HUDEP-2 (cell line): Measurements from ENCODE around the gene SLC39A10.
"Not testable (repeated sequence)": the region's sequence is repeated elsewhere in the genome, so short reads cannot be mapped to it uniquely, and the experiment has no call there.

ENCODE experiments used
- DNase-seq, 76 experiments: peaks; one replicate each; lab custom pipeline; 2025; ENCODE audit not compliant: unreplicated experiment in 76 of 76; lab: John Stamatoyannopoulos, UW

SLC39A10 gene

GRCh38 chr2:195645413-195645812 is 11.6 kb upstream of the SLC39A10 start:
- no peak for DNase-seq

- no peak for DNase-seq
Observed at GRCh38 chr2:195646424-195646823, 10.6 kb upstream of the SLC39A10 start.

- DNase-seq = no peak
Observed at GRCh38 chr2:195647302-195647701, 9.7 kb upstream of the SLC39A10 start.

DNA sequence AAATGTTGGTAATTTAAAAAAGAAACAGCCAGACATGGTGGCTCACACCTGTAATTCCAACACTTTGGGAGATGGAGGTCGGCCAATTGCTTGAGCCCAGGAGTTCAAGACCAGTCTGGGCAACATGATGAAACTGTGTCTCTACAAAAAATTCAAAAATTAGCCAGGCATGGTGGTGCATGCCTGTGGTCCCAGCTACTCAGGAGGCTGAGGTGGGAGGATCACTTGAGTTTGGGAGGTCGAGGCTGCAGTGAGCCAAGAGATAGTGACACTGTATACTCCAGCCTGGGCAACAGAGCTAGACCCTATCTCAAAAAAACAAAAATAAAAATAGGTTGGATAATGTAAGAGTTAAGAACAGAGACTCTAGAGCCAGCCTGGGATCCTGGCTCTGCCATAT is 8.7 kb upstream of the SLC39A10 start:
- DNase-seq = not testable (repeated sequence)

DNA sequence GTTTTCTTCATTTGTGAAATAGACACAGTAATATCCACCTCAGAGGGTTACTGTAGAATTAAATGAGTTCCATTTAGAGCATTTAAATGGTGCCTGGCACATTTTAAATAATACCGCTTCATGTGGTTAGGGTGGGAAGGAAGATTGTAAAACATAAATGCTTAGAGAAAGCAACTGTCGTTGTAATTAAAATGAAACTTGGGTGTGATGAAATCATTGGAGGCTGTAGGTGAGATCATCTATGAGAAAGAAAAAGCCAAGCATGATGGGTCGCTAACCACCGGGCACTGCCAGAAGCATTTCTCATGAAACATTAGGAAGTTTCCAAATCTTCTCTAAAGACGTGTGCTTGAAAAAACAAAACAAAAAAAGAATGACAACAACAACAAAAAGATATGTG is 8.2 kb upstream of the SLC39A10 start:
- no peak for DNase-seq

- no peak for DNase-seq
Observed at GRCh38 chr2:195649629-195650190, 7.3 kb upstream of the SLC39A10 start.

DNA sequence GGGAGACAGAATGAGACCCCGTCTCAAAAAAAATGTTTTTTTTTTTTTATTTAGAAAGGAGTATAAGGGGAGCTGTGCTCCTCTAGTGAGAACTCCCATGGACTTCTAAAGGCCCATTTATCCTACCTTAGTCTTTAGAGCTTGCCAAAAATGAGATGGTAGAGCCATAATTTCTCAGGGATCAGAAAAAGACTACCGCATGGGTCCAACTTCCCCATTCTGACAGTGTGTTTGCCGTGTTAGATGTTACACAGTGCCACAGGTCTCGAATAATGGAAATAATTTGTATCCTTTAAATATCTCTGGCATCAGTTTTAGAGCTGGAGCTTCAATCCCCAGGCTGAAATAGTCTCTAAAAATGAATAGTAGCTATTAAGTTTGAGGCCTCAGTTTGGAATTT is 6.0 kb upstream of the SLC39A10 start:
- no peak for DNase-seq

- DNase-seq = no peak
Observed at GRCh38 chr2:195652911-195653310, 4.1 kb upstream of the SLC39A10 start.

- peak in 6 of 76 experiments; percentile 17 to 49 (median 32) for DNase-seq
Observed at GRCh38 chr2:195656161-195656858, 716 bp upstream of the SLC39A10 start.

DNA sequence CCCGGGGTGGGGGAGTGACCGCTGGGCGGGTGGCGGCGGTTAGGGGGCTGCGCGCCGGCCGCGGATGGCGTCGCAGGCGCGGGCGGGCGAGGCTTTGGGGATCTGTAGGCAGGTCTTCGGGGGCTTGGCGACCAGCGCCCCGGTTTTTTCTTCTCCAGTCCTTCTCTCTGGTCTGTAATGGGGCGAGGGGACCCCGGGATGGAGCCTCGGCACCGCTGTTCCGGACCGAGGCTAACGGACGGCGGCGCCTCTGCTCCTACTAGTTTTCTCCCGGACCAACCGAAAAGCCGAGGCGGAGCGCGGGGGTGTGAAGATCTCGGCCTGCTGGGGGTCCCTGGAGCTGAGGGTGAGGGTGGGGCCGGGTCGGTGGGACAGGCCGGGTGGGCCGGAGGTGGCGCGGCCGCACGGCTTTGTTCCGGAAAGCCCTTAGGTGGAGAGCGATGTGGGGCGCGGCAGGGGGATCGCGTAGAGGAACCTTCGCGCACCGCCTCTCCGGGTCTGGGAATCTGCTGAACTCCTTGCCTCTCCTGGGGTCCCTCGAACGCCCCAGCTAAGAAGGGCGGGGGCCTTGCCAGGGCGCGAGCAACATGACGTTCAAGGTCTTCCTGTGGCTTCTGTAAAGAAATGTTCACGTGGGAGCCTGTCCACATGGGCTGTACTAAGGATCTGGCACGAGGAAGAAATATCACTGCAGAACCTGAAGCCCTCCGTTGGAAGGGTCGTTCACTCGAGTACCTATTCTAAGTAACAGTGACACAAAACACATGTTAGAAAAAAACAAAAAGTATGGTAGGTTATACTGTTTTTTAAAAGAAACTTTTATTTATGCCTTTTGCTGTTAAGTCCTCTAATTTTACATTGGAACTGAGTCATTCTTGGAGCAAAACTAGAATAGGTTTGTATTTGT is 861 bp downstream of the SLC39A10 start:
- DNase-seq = peak in 75 of 76 experiments; percentile 4 to 91 (median 49)

- peak in 42 of 76 experiments; percentile 0 to 76 (median 50) for DNase-seq
Observed at GRCh38 chr2:195658541-195658890, 1.5 kb downstream of the SLC39A10 start.

GRCh38 chr2:195659114-195659513 is 2.1 kb downstream of the SLC39A10 start:
- DNase-seq = peak in 7 of 76 experiments; percentile 6 to 47 (median 16)

- DNase-seq = peak in 65 of 76 experiments; percentile 1 to 76 (median 46)
Observed at GRCh38 chr2:195659982-195660890, 3.2 kb downstream of the SLC39A10 start.

- DNase-seq = peak in 35 of 76 experiments; percentile 1 to 68 (median 22)
Observed at GRCh38 chr2:195662138-195662537, 5.1 kb downstream of the SLC39A10 start.

DNA sequence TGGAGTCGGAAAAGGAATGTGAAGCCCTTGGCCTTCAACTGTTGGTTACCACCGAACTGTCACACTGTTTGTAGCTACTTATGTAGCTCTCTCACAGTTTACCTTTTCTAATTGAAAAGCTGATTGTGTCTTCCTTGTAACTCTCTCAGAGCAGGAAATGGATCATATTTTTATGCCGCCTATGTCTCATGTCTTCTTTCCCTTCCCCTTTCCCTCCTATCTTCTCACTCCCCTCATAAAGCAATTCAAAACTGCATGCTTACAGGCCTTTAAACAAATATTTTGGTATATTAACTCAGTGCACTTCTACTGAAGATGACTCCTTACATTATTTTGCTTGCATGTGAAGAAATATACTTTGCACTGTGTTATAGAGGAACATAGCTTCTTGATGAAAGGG is 6.0 kb downstream of the SLC39A10 start:
- no peak for DNase-seq

DNA sequence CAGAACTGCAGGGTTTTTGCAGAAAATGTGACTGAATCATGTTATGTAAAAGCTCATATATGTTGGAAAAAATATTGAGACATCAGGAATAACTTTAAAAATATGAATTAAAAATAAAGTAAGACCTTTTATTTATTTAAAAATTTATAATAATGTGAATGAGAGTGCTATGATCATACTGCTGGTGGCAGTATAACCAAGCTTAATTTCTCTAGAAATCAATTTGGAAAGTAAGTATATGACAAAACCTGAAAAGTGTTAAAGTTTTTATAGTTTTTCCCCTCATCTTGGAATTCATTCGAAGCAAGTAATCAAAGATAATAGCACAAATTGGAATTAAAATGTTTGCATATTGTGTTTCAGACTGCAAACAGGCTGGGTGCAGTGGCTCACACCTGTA is 7.5 kb downstream of the SLC39A10 start:
- DNase-seq = no peak

DNA sequence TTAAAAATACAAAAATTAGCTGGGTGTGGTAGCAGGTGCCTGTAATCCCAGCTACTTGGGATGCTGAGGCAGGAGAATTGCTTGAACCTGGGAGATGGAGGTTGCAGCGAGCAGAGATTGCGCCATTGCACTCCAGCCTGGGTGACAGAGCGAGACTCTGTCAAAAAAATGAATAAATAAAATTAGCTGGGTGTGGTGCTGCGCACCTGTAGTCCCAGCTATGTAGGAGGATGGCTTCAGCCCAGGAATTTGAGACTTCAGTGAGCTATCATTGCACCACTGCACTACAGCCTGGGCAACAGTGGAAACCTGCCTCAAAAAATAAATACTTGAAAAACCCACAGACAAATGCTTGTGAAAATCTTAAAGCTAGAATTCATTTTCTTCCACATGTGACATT is 8.1 kb downstream of the SLC39A10 start:
- not testable (repeated sequence) for DNase-seq

DNA sequence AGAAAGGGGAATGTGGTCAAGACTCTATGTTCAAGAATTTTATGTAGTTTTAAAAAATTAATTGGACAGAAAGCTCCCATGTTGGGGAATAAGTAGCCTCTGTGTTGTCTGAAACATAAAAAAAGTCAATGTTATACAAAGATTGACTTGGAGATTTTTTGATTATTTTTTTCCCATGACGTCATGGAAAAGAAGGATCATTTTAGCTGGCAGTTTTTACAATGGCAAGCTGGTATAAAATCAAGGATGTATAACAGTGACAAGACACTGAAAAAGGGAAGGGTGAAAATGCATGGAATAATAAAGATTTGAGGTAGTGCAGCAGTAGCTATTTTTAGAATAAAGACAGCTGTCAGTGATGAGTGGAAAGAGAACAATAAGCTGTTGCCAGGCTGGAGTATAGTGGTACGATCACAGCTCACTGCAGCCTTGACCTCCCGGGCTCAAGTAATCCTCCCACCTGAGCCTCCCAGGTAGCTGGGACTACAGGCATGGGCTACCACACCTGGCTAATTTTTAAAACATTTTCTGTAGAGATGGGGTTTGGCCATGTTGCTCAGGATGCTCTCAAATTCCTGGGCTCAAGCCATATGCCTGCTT is 9.2 kb downstream of the SLC39A10 start:
- DNase-seq = peak in 2 of 76 experiments; percentile 24 to 32

DNA sequence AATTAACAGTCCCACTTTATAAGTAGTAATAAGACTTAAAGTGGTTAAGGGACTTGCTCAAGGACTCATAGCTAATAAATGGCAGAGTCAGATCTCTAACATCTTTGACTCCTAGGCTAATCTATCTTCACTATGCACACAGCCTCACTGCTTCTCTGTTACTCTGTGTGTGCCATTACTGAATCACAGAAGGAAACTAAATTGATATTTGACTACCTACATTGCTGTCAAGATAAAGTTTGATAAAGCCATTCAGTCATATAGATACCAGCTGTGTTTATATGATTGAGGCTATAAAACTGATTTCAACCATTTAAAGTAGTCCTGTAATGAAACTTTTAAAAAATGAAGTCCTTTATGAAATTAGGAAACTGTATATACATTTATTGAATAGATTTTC is 10.9 kb downstream of the SLC39A10 start:
- no peak for DNase-seq

- no peak for DNase-seq
Observed at GRCh38 chr2:195670191-195670590, 13.2 kb downstream of the SLC39A10 start.
